ENCODE data around the gene NRCAM.

- no peak for TF ChIP-seq POLR2AphosphoS5 (IDR thresholded peaks at IDR 0.05; ENCODE audit: insufficient read depth in 1 of 2, low read depth in 1 of 2)
- TF ChIP-seq POLR2A (IDR thresholded peaks at IDR 0.05), result no peak
Measured at GRCh38 chr7:108434010-108434409, 22.2 kb downstream of the NRCAM start.

Data from vagina (tissue), 2 donors.